GM12873 (cell line): Measurements from ENCODE around the gene CYP3A7.

ENCODE experiments used
- CTCF ChIP-seq: IDR thresholded peaks from 2 replicates; pipeline ENCODE4 v1.5.1; 2012; ENCODE audit warnings: low read depth, mild to moderate bottlenecking, moderate library complexity, low read length, control low read depth; ENCODE audit not compliant: insufficient read depth; ENCODE audit errors: missing control alignments

Gene CYP3A7

GRCh38 chr7:99733003-99733402 lies 2.0 kb downstream of the CYP3A7 start:
- no peak for TF ChIP-seq CTCF

DNA sequence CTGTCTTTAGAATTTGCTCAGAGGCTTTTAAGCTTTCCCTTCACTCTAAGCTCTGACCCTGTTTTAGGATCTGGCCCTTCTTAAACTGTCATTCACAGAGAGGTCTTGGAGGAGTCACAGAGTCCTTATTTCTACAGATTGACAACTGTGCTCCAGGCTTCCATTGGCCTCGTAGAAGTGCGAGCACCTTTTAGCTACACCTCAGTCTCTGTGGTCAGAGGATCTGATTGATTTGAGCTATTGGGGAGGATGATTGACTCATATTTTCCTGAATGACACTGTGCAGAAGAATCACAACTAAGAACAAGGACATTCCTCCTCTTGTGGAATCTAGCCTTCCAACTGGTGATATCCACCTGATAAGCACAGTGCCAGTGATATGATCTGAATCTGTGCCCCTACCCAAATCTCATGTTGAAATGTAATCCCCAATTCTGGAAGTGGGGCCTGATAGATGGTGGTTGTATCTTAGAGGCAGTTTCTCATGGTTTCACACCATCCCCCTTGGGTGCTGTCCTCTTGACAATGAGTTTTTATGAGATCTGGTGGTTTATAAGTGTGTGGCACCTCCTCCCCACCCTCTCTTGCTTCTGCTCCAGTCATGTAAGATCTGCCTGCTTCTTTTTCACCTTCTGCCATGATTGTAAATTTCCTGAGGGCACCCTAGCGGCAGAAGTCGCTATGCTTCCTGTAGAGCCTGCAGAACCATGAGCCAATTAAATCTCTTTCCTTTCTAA lies 3.2 kb downstream of the CYP3A7 start:
- no peak for TF ChIP-seq CTCF

- TF ChIP-seq CTCF, result no peak
Measured at GRCh38 chr7:99730992-99731391, 4.0 kb downstream of the CYP3A7 start.

DNA sequence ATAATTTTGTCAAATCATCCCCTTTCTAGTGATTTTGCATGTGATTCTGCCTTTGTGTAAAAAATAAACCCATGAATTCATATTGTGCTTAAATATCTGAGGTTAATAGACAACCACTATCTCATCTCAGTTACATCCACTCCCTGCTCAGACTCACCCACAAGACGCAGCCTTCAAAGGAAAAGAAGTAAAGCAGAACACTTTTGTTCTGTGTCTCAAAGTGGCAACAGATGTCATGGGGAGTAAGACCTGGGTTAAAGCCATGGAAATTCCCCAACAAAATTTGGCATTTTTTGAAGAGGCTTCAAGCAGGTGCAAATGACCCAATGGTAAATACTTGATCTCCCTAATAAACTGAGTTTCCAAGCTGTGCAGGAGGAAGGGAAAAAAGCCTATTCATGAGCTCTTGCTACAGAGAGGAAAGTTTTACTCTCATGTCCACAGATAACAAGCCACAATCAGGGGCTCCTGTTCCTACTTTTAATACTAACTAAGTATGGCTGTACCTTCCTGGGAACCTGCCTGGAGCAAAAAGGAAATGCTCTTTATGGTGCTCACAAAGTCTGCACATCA lies 4.7 kb downstream of the CYP3A7 start:
- no peak for TF ChIP-seq CTCF

DNA sequence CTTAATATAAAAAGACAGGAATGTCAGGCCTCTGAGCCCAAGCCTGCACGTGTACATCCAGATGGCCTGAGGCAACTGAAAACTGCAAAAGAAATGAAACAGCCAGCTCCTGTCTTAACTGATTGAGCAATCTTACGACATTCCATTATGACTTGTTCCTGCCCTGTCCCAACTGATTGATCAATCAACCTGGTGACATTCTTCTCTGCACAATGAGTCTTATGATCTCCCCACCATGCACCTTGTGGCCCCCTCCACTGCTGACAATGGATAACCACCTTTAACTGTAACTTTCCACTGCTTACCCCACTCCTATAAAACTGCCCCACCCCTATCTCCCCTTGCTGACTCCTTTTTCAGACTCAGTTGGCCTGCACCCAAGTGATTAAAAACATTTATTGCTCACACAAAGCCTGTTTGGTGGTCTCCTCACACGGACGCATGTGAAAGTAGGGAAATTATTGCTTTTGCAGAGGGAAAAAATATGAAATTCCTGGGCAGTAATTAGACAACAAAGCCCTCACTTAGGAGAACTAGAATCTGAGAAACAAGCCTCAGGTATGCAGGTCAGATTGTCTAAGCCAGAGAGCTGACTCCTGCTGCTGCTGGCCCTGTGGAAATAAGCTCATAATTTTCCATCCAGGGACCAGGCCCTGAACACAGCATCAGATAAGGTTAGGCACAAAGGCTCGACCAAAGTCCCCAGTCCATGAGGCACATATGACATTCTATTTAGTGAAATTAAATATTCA lies 5.3 kb downstream of the CYP3A7 start:
- TF ChIP-seq CTCF, result no peak

GRCh38 chr7:99728615-99729014 lies 6.4 kb downstream of the CYP3A7 start:
- TF ChIP-seq CTCF, result no peak

DNA sequence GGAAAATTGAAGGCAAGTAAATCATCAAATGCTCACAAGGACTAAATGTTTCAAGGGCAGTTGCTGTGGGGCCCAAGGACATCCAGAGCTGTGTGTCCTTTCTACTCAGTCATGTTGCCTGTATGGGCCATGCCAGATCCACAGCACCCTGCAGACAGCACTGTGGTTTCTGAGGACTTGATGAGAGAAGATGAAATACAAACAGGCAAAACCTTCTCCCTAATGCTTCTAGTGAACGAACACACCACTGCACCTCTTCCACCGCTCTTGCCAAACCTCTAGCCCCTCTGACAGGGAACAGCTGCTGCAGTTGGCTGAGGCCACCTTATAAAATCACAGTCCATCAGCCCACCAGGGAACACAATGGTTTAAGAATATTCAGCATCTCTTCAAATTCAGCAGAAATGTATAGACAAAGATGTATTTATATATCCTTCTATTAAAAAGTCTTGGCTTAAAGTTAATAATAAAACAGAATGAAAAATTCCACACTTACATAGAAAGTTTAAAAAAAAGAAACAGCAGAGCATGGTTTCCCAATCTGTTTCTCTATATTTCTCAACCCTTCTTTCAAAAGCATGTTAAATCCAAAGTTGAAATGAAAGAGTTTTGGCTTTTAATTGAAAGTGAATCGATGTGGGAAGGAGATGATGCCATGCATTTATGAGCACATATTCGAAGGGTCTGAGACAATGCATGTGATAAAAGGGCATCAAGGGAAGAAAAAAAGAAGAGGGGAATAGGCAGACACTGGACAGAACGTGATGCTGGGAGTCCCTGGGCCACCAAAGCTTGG lies 14.0 kb downstream of the CYP3A7 start:
- TF ChIP-seq CTCF, result no peak
